OCI-LY1 (cell line): ENCODE results near the gene DHX38.

Experiments
- H2AFZ ChIP-seq: fragments of 200-600 bp; sonication (generic), shearing (Covaris generic); 2 replicates; pipeline ENCODE4 v1.6.0; 2014; ENCODE audit warnings: antibody characterized with exemption, mild to moderate bottlenecking, low read length
- H3F3A ChIP-seq: fragments of 200-600 bp; sonication (generic), shearing (Covaris generic); 2 replicates; pipeline ENCODE4 v1.6.0; 2014; ENCODE audit warnings: mild to moderate bottlenecking, antibody characterized with exemption, low read length, moderate library complexity; ENCODE audit not compliant: insufficient read depth
- H3K27ac ChIP-seq: fragments of 200-600 bp; sonication (generic); 2 replicates; pipeline ENCODE4 v1.5.1; 2014; ENCODE audit warnings: low read length, mixed run types, mild to moderate bottlenecking, low read depth; ENCODE audit not compliant: poor library complexity, severe bottlenecking
- H3K27me3 ChIP-seq: fragments of 200-600 bp; sonication (generic); 2 replicates; pipeline ENCODE4 v1.6.0; 2014; ENCODE audit warnings: antibody characterized with exemption, mild to moderate bottlenecking, low read length, moderate library complexity; ENCODE audit not compliant: insufficient read depth
- H3K36me3 ChIP-seq: fragments of 200-600 bp; sonication (generic); 2 replicates; pipeline ENCODE4 v1.6.1; 2014; ENCODE audit warnings: mild to moderate bottlenecking, antibody characterized with exemption, low read length, moderate library complexity, mixed read lengths; ENCODE audit not compliant: insufficient read depth
- H3K4me1 ChIP-seq: fragments of 200-600 bp; sonication (generic); 2 replicates; pipeline ENCODE4 v1.5.1; 2014; ENCODE audit warnings: mild to moderate bottlenecking, low read length, moderate library complexity; ENCODE audit not compliant: insufficient read depth, severe bottlenecking
- H3K4me2 ChIP-seq: fragments of 200-600 bp; sonication (generic), shearing (Covaris generic); 2 replicates; pipeline ENCODE4 v1.6.1; 2014; ENCODE audit warnings: low read length
- H3K4me3 ChIP-seq: fragments of 200-600 bp; sonication (generic); 2 replicates; pipeline ENCODE4 v1.5.1; 2014; ENCODE audit warnings: low read length, low read depth, mild to moderate bottlenecking, mixed read lengths; ENCODE audit not compliant: poor library complexity, severe bottlenecking
- H3K79me2 ChIP-seq: fragments of 200-600 bp; shearing (Covaris generic); 2 replicates; pipeline ENCODE4 v1.6.1; 2016; ENCODE audit warnings: mixed run types, low read length, mixed read lengths; ENCODE audit not compliant: insufficient read depth
- H3K9ac ChIP-seq: fragments of 200-600 bp; sonication (generic), shearing (Covaris generic); 2 replicates; pipeline ENCODE4 v1.6.1; 2014; ENCODE audit warnings: mild to moderate bottlenecking, low read length, mixed read lengths
- H3K9me2 ChIP-seq: fragments of 200-600 bp; sonication (generic), shearing (Covaris generic); 2 replicates; pipeline ENCODE4 v1.6.1; 2014; ENCODE audit warnings: low read depth, mild to moderate bottlenecking, low read length, mixed read lengths
- H3K9me3 ChIP-seq: fragments of 200-600 bp; shearing (Covaris generic); 2 replicates; pipeline ENCODE4 v1.6.1; 2014; ENCODE audit warnings: low read length, mixed read lengths
- H4K20me1 ChIP-seq: fragments of 200-600 bp; sonication (generic), shearing (Covaris generic); 2 replicates; pipeline ENCODE4 v1.6.0; 2016; ENCODE audit warnings: mild to moderate bottlenecking, low read length; ENCODE audit not compliant: insufficient read depth
- CTCF ChIP-seq: fragments of 200-600 bp; sonication (generic), shearing (Covaris generic); IDR thresholded peaks from 2 replicates; pipeline ENCODE4 v1.5.1; 2017; ENCODE audit warnings: mild to moderate bottlenecking, antibody characterized with exemption, low read length, moderate library complexity, mixed read lengths
- EZH2 ChIP-seq: fragments of 200-600 bp; sonication (generic), shearing (Covaris generic); IDR thresholded peaks from 2 replicates; pipeline ENCODE4 v1.8.0; 2017; ENCODE audit warnings: borderline replicate concordance, mixed run types, mild to moderate bottlenecking, antibody characterized with exemption, low read length, moderate library complexity, mixed read lengths

DHX38 gene

GRCh38 chr16:72124148-72124547 is 30.5 kb downstream of the DHX38 start:
- no peak overlapping the region for H3K9ac ChIP-seq
- no peaks in the 10 kb centered on the region for H3K9me2 ChIP-seq
- no peaks in the 10 kb centered on the region for H3K27me3 ChIP-seq
- H3K4me1 ChIP-seq, result no peaks in the 10 kb centered on the region
- H3K4me2 ChIP-seq, result no peak overlapping the region
- no peaks in the 10 kb centered on the region for H3K36me3 ChIP-seq
- H2AFZ ChIP-seq, result no peak overlapping the region
- no peaks in the 10 kb centered on the region for H3K9me3 ChIP-seq
- no peak overlapping the region for H3K4me3 ChIP-seq
- H3K27ac ChIP-seq, result no peak overlapping the region
- H3K79me2 ChIP-seq, result no peaks in the 10 kb centered on the region
- no peaks in the 10 kb centered on the region for H4K20me1 ChIP-seq
- H3F3A ChIP-seq, result no peaks in the 10 kb centered on the region
- TF ChIP-seq EZH2, result no peak
- no peak for TF ChIP-seq CTCF

GRCh38 chr16:72124761-72125634 is 31.4 kb downstream of the DHX38 start:
- Histone ChIP-seq H3K4me3 (no peak overlapping the region), H3K9me2 (no peaks in the 10 kb centered on the region), H3K27ac (no peak overlapping the region), H3K9me3 (no peaks in the 10 kb centered on the region), H3K79me2 (no peaks in the 10 kb centered on the region), H3K36me3 (no peaks in the 10 kb centered on the region), H3K4me2 (no peak overlapping the region), H3K9ac (no peak overlapping the region), H3K27me3 (no peaks in the 10 kb centered on the region), H4K20me1 (no peaks in the 10 kb centered on the region), H2AFZ (no peak overlapping the region), H3K4me1 (no peaks in the 10 kb centered on the region), H3F3A (no peaks in the 10 kb centered on the region)
- TF ChIP-seq EZH2 (no peak), CTCF (peak; percentile 85)

- no peaks in the 10 kb centered on the region for H3K79me2 ChIP-seq
- no peak overlapping the region for H2AFZ ChIP-seq
- no peaks in the 10 kb centered on the region for H3K36me3 ChIP-seq
- H3K27me3 ChIP-seq, result no peaks in the 10 kb centered on the region
- no peak overlapping the region for H3K27ac ChIP-seq
- no peaks in the 10 kb centered on the region for H3K9me2 ChIP-seq
- no peak overlapping the region for H3K4me3 ChIP-seq
- H4K20me1 ChIP-seq, result no peaks in the 10 kb centered on the region
- H3K9ac ChIP-seq, result no peak overlapping the region
- H3K4me2 ChIP-seq, result no peak overlapping the region
- TF ChIP-seq EZH2 (no peak), CTCF (no peak)
- H3K4me1 ChIP-seq, result no peaks in the 10 kb centered on the region
- H3F3A ChIP-seq, result no peaks in the 10 kb centered on the region
- no peaks in the 10 kb centered on the region for H3K9me3 ChIP-seq
These were observed 32.2 kb downstream of the DHX38 start for GRCh38 chr16:72125635-72126428.
